Measurements from ENCODE around the gene KAZN. TPM values are rescaled to one million over a fixed set of nuclear protein-coding genes. Genes with fewer than 3 reads are reported as not detected.

KAZN gene
- total RNA-seq (2022) (2.4 and 2.5 TPM in 2 replicates), Bru-seq, nascent RNA (percentile 26 among the genes with signal in this experiment), BruChase-seq, experiment 1, labeled RNA remaining after a 2-hour chase (percentile 33 among the genes with signal in this experiment), BruChase-seq, experiment 2, labeled RNA remaining after a 6-hour chase (percentile 30 among the genes with signal in this experiment)
- long read RNA-seq, partial matches to known transcripts, result 1 of 8 reads
- long read RNA-seq, other reads (novel, unspliced or antisense), result 3 of 8 reads

DNA sequence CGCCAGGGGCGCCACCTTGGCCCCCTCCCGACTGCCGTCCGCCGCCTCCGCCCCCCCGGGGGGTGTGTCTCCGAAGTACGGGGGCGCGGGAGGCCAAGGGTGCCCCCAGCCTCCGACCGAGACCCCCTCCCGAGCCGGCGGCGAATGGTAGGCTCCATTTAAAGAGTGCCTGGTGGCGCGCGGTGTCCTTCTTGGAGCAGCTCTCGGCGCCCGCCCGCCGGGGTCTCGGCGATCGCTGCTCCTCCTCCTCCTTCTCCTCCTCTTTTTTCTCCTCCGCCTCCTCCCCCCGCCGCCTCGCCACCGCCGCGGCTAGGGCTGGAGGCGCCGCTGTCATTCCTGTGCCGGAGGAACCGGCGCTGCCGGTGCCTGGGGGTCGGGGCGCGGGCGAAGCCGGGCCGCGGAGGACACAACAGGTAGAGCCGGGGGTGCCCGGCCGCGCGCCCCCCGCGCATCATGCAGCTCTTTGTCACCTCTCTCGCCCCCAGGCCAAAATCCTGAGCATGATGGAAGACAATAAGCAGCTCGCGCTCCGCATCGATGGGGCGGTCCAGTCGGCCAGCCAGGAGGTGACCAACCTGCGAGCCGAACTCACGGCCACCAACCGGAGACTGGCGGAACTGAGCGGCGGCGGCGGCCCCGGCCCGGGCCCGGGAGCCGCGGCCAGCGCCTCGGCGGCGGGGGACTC is at the start of gene KAZN:
Gene KAZN (plus strand): TSS at position 188 of the 685 bp plus-strand sequence.
- intact Hi-C loops (cut with micrococcal nuclease; ENCODE audit: unreplicated experiment), result no loop called here
- ChIA-PET CTCF (no interaction called here), POLR2A (no interaction called here)
- no peaks in the 10 kb centered on the region for H3K27me3 Mint-ChIP-seq (ENCODE audit: insufficient read depth, unreplicated experiment)
- no peak for DNase-seq
- Histone ChIP-seq H3K27me3 (replicated peaks; ENCODE audit: control insufficient read depth, insufficient read depth, low read length) (no peaks in the 10 kb centered on the region; the same call in 1 of the 2 replicates), H3K4me3 (ENCODE audit: low read depth, low read length) (no peak within 1 kb of the TSS), H3K9me3 (no peaks in the 10 kb centered on the region), H3K4me1 (no peaks in the 10 kb centered on the region), H3K36me3 (ENCODE audit: control insufficient read depth, insufficient read depth, low read length) (no peaks in the 10 kb centered on the region)
- no peak within 1 kb of the TSS for H3K27ac Mint-ChIP-seq (ENCODE audit: unreplicated experiment)
- no peaks in the 10 kb centered on the region for H3K36me3 Mint-ChIP-seq (ENCODE audit: insufficient read depth, unreplicated experiment)
- BruUV-seq (replicated peaks), result no TSS peak
- no peaks in the 10 kb centered on the region for H3K9me3 Mint-ChIP-seq (ENCODE audit: unreplicated experiment)
- H3K4me3 Mint-ChIP-seq (ENCODE audit: unreplicated experiment), result no peak within 1 kb of the TSS
- H3K4me1 Mint-ChIP-seq (ENCODE audit: low read depth, unreplicated experiment), result no peaks in the 10 kb centered on the region
- TF ChIP-seq, protein P1, sequence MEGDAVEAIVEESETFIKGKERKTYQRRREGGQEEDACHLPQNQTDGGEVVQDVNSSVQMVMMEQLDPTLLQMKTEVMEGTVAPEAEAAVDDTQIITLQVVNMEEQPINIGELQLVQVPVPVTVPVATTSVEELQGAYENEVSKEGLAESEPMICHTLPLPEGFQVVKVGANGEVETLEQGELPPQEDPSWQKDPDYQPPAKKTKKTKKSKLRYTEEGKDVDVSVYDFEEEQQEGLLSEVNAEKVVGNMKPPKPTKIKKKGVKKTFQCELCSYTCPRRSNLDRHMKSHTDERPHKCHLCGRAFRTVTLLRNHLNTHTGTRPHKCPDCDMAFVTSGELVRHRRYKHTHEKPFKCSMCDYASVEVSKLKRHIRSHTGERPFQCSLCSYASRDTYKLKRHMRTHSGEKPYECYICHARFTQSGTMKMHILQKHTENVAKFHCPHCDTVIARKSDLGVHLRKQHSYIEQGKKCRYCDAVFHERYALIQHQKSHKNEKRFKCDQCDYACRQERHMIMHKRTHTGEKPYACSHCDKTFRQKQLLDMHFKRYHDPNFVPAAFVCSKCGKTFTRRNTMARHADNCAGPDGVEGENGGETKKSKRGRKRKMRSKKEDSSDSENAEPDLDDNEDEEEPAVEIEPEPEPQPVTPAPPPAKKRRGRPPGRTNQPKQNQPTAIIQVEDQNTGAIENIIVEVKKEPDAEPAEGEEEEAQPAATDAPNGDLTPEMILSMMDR (IDR thresholded peaks at IDR 0.05; ENCODE audit: insufficient read depth in 1 of 2, low read depth in 1 of 2, low read length in 1 of 2, severe bottlenecking in 1 of 2, unreplicated experiment in 1 of 2), result no peak

DNA sequence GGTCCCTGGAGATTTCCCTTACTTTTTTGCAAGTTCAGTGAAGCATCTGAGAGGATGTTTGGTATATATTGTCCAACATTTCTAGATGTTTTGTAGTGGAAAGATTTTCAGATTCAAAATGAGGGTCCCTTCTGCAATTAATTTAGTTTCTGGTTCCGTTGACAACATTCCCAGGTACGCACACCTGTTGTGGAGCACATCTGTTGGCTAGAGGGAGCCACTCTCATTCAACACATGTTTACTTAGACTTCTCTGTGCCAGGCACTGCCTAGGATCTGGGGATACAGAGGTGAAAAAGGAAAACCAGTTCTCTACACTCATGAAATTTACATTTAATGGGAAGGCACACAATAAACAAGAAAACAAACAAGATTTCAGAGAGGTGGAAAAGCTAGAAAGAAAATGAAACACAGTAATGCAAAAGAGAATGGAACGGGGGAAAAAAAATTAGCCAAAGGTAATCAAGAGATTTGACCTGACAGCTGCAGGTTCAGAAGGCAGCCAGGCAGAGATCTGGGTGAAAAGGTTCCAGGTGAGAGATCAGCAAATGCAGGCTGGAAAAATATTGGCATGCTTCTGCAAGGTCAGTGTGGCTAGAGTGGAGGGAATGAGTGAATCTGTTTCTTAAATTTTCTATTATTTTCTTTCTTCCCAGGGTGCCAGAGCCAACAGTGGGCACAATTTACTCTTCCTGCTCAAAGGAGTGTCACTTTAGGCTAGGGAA is 48.4 kb upstream of the KAZN start:
- Mint-ChIP-seq H3K36me3 (ENCODE audit: insufficient read depth, unreplicated experiment) (no peaks in the 10 kb centered on the region), H3K4me3 (ENCODE audit: unreplicated experiment) (no peak overlapping the region), H3K9me3 (ENCODE audit: unreplicated experiment) (no peaks in the 10 kb centered on the region), H3K4me1 (ENCODE audit: low read depth, unreplicated experiment) (no peaks in the 10 kb centered on the region), H3K27me3 (ENCODE audit: insufficient read depth, unreplicated experiment) (peaks cover 2% of the 10 kb centered on the region), H3K27ac (ENCODE audit: unreplicated experiment) (no peak overlapping the region)
- ChIA-PET POLR2A (no interaction called here), CTCF (no interaction called here)
- DNase-seq, result no peak
- TF ChIP-seq, protein P1 (IDR thresholded peaks at IDR 0.05; ENCODE audit: insufficient read depth in 1 of 2, low read depth in 1 of 2, low read length in 1 of 2, severe bottlenecking in 1 of 2, unreplicated experiment in 1 of 2), result no peak
- Histone ChIP-seq H3K4me3 (ENCODE audit: low read depth, low read length) (no peak overlapping the region), H3K27me3 (replicated peaks; ENCODE audit: control insufficient read depth, insufficient read depth, low read length) (no peaks in the 10 kb centered on the region), H3K9me3 (no peaks in the 10 kb centered on the region), H3K36me3 (ENCODE audit: control insufficient read depth, insufficient read depth, low read length) (no peaks in the 10 kb centered on the region), H3K4me1 (no peaks in the 10 kb centered on the region)
- intact Hi-C loops (cut with micrococcal nuclease; ENCODE audit: unreplicated experiment), result no loop called here
- no TSS peak for BruUV-seq (replicated peaks)

DNA sequence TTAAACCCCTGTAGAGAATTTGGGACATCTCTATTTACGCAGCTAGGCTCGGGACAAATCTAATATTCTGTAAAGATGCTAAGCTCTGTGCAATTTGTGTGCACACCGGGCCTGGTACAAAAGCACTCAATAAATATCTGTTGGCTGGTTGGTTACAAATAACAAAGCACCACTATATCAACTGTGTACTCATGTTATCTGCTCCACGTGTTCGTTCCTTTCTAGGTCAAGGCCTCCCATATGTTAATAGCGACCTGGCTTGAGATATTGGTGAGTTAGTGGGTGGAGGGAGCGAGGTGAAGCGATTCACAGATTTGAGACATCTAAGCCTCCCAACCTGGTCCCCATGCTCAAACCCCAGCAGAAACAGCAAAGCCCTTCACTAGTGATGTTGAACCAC is 47.1 kb upstream of the KAZN start:
- no peaks in the 10 kb centered on the region for H3K4me1 Mint-ChIP-seq (ENCODE audit: low read depth, unreplicated experiment)
- no peaks in the 10 kb centered on the region for H3K4me1 ChIP-seq
- ChIA-PET POLR2A (no interaction called here), CTCF (no interaction called here)
- H3K36me3 Mint-ChIP-seq (ENCODE audit: insufficient read depth, unreplicated experiment), result no peaks in the 10 kb centered on the region
- H3K27me3 Mint-ChIP-seq (ENCODE audit: insufficient read depth, unreplicated experiment), result peaks cover 2% of the 10 kb centered on the region
- no peaks in the 10 kb centered on the region for H3K9me3 ChIP-seq
- no peaks in the 10 kb centered on the region for H3K9me3 Mint-ChIP-seq (ENCODE audit: unreplicated experiment)
- no peaks in the 10 kb centered on the region for H3K36me3 ChIP-seq (ENCODE audit: control insufficient read depth, insufficient read depth, low read length)
- no TSS peak for BruUV-seq (replicated peaks)
- no peak for DNase-seq
- H3K27me3 ChIP-seq (replicated peaks; ENCODE audit: control insufficient read depth, insufficient read depth, low read length), result no peaks in the 10 kb centered on the region
- TF ChIP-seq, protein P1 (IDR thresholded peaks at IDR 0.05; ENCODE audit: insufficient read depth in 1 of 2, low read depth in 1 of 2, low read length in 1 of 2, severe bottlenecking in 1 of 2, unreplicated experiment in 1 of 2), result no peak
- intact Hi-C loops (cut with micrococcal nuclease; ENCODE audit: unreplicated experiment), result no loop called here
- H3K4me3 ChIP-seq (ENCODE audit: low read depth, low read length), result no peak overlapping the region
- no peak overlapping the region for H3K4me3 Mint-ChIP-seq (ENCODE audit: unreplicated experiment)
- no peak overlapping the region for H3K27ac Mint-ChIP-seq (ENCODE audit: unreplicated experiment)

Measured in Caco-2 (cell line).